GM18909 (cell line): ENCODE measurements around the gene XYLT2.

Experiments used
- ATAC-seq: cut with Tn5 transposase; IDR thresholded peaks from one replicate; pipeline ENCODE4 v1.9.1; 2021; ENCODE audit warnings: mild to moderate bottlenecking; ENCODE audit not compliant: unreplicated experiment, poor library complexity

Gene XYLT2

DNA sequence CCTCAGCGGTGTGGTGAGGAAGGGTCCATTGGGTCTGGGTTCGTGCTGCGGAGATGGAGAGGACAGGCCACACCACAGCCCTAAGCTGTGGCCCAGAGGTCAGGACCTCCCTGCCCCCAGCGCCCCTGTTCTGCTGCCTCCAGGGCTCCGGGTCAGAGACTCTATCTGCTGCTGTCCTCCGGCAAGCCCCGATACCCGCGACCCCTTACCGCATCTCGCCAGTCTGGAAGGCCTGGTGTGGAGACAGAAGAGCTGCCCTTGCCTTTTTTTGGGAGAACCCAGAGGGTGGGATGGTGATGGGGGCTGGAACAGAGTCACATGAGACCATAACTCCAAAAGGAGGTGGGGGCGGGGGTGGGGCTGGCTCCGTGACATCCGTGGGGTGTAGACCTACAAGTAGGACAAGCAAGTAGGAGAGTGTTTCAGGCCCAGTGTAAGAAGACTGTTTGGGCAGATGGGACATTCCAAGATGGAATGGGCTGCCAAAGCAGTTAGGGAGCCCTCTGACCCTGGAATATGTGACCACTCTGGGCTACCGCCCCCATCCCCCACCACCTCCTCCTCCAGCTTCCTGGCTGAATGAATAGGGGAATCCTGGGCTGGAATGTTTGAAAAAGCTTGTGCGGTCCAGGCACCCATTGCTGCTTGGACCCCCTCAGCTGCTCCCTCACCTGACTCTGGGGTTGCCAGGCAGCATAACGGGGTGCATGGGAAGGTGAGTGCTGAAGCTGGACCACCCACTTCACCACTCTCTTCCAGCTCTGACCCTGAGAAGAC is 1.4 kb downstream of the XYLT2 start:
- ATAC-seq, result no peak

DNA sequence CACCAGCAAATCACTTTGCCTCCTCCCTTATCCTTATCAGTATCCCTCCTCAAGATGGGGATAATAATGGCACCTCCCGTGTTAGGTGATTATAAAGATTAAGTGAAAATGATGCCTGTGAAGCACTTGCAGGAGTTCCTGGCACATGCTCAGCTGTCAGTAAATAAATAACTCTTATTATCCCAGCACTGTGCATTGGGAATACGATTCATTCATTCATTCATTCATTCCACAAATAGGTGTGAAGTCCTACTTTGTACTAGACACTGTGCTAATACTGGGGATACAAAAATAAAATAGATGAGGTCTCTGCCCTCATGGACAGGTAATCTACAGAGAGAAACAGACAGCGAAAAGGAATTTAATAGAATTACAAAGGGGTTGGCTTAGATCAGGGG is 2.0 kb downstream of the XYLT2 start:
- no peak for ATAC-seq

DNA sequence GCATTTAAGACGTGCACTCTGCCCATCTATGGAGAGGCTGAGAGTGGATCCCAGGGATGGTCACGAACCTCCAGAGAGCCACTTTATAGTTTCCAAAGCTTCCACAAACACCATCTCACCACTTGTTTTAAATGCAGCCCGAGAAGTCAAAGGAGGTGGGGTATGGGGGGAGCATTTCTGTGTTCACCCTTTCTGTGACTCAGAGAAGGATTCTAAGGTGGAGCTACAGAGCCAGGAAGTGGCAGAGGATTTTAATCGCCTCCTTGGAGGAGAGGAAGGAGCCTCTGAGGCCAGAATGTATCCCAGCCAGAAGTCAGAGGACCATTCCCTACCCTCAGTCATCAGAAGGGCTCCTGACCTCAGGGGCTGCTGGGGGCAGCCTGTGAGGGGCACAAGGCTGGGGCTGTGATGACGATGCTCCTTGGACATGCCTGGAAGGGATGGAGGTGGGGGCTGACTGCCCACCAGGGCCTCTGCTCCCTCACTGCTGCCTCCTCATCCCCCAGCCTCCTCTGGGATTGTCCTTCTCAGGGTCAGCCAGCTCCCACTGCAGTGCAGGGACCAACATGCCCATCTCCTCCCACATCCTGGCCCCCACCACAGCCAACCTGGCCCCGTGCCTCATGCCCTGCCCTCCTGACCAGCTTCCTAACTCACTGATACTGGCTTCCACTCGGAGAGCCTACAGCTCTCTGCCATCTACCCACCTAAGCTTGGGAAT is 2.8 kb downstream of the XYLT2 start:
- no peak for ATAC-seq

DNA sequence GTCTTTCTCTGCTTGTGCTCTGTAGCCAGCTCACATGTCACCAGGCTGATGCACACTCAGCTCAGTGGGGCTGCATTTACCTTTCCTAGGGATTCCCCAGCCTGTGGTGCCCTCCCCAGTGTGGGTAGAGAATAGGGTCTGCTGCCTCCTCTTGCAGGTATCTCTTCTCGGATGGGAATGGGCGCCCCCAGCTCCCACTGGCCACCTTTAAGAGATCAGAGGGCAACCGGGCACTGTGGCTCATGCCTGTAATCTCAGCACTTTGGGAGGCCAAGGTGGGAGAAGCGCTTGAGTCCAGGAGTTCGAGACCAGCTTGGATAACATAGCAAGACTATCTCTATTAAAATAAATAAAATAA is 3.3 kb downstream of the XYLT2 start:
- ATAC-seq, result no peak

DNA sequence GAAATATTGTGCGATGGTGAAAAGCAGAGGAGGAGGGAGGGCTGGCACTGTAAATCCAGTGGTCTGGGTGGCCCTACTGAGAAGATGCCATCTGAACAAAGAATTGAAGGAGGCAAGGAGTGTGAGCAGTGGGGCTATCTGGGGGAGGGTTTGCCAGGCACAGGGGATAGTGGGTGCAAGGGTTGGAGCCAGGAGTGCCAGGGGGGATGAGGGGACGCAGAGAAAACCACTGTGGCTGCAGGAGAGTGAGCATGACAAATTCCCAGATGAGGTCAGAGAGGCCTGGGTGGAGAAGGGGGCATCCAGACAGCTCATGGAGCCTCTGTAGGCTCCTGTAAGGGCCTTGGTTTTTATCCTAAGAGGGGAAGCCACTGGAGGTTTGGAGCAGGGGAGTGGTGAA is 4.8 kb downstream of the XYLT2 start:
- no peak for ATAC-seq

DNA sequence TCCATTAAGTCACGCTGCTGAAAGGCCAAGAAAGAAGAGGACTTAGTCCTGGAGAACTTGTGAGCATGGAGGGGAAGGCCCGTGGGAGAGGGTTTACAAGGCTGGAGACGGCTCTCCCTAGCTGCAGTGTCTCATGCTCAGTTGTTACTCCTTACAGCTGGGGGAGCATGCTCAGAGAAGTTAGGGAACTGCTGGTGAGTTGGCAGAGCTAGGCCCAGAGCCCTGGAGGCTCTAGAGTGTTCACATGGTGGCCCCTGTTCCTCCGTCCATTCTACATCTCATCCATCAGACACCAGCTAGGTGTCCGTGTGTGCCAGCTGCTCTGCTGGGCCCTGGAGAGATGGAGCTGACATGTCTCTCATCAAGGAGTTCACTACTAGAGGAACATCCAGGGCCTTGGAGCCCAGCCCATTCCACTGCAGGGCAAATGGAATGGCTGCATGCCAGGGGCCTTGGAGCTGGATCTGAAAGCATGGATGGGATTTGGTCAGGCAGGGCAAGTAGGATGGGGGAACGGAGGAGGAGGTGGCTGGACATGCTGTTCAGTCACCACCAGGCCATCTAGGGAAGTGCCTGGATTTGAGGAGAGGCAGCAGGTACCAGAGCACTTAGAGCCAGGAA is 6.3 kb downstream of the XYLT2 start:
- ATAC-seq, result no peak

DNA sequence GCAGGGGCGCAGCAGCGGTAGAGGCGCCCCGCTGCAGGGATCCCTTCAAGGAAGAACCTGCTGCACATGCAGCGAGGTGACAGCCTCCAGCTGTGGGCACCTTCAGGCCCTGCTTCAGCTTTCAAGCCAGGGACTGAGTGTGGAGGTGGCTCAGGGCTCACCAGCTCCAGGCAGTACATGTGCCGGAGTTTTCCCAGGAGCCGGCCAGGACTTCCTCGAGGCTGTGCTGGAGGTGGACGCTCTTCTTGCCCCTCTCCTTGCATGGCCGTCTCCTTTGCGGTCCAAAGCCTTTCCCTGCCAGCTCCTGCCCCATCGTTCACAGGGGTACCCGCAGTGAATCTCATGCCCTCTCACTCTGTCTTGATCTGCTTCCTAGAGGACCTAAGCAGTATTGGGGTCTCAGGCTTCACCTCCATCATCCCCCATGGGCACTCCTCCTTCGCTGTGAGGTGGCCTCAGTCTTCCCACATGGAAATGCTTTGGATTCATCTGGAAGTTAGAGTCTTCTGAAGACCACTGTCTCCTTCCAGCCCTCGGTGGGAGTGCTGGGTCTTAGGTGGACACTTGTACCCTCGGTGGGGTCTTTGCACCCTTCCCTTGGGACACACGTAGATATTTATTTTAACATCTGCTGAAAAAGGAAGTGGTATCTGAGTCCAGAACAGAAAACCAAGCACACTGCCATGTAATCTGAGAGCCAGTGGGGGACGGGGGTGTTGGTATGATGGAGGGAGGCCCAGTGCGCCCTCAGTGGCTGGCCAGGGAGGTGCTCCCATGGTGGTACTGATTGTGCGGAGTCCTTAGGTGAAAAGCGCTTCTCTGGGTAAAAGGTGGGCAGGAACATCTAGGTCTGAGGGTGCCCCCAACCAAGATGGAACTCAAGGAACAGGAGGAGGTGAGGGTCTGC is 7.0 kb downstream of the XYLT2 start:
- ATAC-seq, result no peak

DNA sequence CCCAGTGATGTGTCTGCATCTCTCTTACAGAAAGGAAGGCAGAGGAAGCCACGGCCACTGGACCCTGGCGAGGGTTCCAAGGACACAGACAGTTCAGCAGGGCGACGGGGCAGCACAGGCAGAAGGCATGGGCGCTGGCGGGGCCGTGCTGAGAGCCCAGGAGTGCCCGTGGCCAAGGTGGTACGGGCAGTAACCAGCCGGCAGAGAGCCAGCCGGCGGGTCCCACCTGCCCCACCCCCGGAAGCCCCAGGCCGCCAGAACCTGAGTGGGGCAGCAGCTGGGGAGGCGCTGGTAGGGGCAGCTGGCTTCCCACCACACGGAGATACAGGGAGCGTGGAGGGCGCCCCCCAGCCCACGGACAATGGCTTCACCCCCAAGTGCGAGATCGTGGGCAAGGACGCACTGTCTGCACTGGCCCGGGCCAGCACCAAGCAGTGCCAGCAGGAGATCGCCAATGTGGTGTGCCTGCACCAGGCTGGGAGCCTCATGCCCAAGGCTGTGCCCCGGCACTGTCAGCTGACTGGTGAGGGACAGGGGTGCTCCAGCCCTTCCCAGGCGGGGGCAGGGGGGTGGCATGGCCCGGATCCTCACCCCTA is 7.8 kb downstream of the XYLT2 start:
- no peak for ATAC-seq

DNA sequence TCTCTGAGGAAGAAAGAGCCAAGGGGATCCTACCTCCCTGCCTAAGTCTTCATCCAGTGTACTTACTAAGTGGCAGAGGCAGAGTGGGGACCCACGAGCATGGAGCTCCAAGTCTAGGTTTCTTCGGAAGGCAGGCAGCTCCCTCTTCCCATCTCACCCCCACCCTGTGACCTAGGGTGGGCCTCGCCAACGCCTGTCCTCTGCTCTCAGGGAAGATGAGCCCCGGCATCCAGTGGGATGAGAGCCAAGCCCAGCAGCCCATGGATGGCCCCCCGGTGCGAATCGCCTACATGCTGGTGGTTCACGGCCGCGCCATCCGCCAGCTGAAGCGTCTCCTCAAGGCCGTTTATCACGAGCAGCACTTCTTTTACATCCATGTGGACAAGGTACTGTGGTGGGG is 8.3 kb downstream of the XYLT2 start:
- ATAC-seq, result no peak

DNA sequence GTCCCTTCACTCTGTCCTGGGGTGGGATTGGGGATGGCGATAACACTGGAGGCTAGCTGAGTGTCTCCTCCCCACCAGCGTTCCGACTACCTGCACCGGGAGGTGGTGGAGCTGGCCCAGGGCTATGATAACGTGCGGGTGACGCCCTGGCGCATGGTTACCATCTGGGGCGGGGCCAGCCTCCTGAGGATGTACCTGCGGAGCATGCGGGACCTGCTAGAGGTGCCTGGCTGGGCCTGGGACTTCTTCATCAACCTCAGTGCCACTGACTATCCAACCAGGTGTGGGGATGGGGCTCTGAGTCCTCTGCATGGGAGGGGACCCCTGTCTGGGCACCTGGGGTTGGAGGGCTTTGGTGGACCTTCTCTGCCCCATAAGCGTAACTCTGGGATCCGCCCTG is 8.8 kb downstream of the XYLT2 start:
- ATAC-seq, result no peak

DNA sequence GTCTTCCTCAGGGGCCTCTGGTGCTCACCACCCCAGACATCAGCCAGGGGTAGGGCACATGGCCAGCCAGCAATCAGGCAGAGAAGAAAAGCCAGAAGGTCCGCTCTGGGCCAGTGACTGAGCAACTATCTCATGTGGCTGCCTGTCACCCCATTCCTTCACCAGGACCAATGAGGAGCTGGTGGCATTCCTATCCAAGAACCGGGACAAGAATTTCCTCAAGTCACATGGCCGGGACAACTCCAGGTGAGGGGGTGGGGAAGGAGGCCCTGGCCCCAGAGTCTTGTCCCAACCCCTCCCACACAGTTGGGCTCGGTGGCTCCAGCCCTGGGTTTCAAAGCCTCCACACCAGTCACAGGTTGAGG is 9.4 kb downstream of the XYLT2 start:
- ATAC-seq, result no peak

DNA sequence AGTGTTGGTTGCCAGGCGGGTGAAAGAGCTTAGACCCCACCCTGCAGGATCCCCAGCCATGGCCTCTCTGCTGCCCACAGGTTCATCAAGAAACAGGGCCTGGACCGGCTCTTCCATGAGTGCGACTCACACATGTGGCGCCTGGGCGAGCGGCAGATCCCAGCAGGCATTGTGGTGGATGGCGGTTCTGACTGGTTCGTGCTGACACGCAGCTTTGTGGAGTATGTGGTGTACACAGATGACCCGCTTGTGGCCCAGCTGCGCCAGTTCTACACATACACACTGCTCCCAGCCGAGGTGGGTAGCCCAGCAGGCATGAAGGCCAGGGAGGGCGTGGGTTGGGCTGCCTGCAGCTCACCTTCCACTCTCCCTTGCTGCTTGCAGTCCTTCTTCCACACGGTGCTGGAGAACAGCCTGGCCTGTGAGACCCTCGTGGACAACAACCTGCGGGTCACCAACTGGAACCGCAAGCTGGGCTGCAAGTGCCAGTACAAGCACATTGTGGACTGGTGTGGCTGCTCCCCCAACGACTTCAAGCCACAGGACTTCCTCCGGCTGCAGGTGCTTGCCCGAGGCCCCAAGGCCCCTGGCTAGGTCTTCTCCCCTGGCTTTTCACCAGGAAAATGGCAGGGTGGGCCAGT is 9.9 kb downstream of the XYLT2 start:
- ATAC-seq, result no peak

DNA sequence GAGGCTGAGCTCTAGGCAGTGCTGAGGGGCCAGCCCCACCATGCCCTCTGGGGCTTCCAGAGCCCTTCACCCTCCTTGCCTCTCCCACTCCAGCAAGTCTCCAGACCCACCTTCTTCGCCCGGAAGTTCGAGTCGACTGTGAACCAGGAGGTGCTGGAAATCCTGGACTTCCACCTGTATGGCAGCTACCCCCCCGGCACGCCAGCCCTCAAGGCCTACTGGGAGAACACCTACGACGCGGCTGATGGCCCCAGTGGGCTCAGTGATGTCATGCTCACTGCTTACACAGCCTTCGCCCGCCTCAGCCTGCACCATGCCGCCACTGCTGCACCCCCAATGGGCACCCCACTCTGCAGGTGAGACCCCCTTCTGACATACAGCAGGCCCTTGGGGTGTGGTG is 10.5 kb downstream of the XYLT2 start:
- ATAC-seq, result no peak

DNA sequence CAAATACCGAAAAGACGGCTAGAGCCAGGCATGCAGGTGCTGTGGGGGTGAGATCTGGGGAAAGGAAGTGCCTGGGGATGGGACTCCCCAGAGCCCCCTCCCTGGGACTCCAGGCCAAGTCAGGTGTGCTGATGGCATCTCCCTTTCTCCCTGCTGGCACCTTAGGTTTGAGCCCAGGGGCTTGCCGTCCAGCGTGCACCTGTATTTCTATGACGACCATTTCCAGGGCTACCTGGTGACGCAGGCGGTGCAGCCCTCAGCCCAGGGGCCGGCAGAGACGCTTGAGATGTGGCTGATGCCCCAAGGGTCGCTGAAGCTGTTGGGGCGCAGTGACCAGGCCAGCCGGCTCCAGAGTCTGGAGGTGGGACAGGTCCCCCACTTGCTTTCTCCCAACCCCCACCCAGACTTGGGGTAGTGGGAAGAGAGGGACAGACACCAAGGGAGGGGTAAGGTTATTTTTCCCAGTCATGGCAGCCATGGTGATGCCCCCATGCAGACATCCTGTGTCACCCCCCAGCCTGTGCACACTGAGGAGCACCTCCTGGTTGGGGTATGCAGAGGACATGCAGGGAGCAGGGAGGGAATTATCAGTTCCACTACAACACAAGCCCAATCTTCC is 11.1 kb downstream of the XYLT2 start:
- ATAC-seq, result no peak

DNA sequence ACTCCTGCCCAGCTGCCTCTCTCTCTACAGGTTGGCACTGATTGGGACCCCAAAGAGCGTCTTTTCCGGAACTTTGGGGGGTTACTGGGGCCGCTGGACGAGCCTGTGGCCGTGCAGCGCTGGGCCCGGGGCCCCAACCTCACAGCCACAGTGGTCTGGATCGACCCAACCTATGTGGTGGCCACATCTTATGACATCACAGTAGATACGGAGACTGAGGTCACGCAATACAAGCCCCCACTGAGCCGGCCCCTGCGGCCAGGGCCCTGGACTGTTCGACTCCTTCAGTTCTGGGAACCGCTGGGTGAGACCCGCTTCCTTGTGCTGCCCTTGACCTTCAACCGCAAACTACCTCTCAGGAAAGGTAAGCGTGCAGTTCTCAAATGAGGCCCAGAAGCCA is 12.3 kb downstream of the XYLT2 start:
- no peak for ATAC-seq

DNA sequence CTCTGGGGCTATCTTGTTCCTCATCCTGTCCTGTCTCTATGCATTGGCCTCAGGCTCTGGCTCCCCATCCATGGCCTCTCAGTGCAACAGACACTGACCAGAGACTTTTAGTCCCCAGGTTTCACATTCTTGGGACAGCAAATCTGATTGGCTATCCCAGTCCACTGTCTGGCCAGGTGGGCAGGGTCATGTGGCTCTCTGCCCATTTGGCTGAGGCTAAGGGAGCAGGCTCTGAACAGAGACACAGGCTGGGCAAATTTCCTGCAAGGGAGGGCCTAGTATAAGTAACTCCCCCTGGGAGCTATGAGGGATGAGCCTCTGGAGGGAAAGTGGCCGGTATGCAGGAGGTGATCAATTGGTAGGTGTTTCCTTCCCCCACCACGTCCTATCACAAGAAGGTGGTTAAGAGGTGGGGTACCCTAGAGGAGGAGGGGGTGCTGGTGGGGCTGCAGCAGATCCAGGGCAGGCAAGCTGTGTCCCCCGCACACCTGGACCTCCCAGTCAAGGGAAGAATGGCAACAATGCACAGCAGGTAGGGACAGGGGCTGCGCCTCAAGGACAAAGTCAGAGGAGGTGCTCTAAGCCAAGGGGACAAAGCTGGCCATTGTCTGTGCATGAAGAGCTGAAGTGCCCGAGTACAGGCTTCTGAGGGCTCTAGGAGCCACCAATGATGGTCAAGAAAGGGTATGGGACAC is 13.2 kb downstream of the XYLT2 start:
- no peak for ATAC-seq

DNA sequence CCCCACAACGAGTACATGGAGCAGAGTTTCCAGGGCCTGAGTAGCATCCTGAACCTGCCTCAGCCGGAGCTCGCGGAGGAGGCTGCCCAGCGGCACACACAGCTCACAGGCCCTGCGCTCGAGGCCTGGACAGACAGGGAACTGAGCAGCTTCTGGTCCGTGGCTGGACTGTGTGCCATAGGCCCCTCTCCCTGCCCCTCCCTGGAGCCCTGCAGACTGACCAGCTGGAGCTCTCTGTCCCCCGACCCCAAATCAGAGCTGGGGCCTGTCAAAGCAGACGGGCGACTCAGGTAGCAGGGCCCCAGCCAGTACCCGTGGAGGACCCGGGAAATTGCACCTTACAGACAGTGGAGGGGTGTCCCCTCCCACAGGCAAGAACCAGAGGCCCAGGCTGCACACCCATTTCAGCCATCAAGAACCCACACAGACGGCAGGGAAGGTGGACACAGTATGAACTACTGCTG is 14.1 kb downstream of the XYLT2 start:
- ATAC-seq, result no peak

DNA sequence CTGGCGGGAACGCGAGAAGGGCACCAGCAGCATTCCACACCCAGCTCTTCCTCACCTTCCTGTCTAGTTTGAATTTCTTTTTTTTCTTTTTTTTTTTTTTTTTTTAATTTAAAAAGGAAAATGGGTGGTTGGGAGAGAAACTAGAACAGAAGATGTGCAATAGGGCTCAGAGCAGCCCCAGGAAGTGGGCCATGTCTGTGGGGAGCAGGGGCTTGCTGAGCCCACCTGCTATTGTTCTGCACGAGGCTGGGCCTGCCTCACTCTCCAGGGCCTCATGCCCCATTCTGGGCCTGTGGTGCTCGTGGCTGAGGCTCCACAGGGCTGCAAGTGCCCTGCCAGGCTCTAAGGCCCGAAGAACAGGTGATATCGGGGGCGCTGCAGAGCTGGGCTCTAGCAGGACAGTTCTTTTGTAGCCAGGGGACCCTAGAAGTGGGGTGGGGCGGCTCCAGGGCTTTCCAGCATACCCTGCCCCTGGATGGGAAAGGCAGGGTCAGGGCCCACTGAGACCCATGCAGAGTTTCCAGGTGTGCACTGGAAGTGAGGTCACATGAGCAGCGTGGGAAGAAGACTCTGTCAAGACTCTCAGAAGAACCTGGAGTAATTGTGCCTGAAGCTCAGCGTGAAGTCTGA is 14.7 kb downstream of the XYLT2 start:
- no peak for ATAC-seq
